ENCODE measurements around the gene CDKL5.

GRCh38 chrX:18545771-18546170, 120.4 kb downstream of the CDKL5 start:
- TF ChIP-seq TARDBP (IDR thresholded peaks at IDR 0.05) (no peak), BHLHE40 (IDR thresholded peaks at IDR 0.05; ENCODE audit: borderline replicate concordance) (no peak), FOXM1 (IDR thresholded peaks at IDR 0.05; ENCODE audit: borderline replicate concordance) (no peak), NFRKB (IDR thresholded peaks at IDR 0.05) (no peak), LEF1 (IDR thresholded peaks at IDR 0.05; ENCODE audit: borderline replicate concordance) (no peak), L3MBTL2 (conservative IDR thresholded peaks at IDR 0.05) (no peak), PKNOX1 (IDR thresholded peaks at IDR 0.05) (no peak), ARNT (IDR thresholded peaks at IDR 0.05) (no peak), ZNF384 (IDR thresholded peaks at IDR 0.05) (no peak), FOXA1 (IDR thresholded peaks at IDR 0.05) (no peak), CTBP1 (IDR thresholded peaks at IDR 0.05; ENCODE audit: borderline replicate concordance) (no peak), SUZ12 (IDR thresholded peaks at IDR 0.05) (no peak), ELF4 (IDR thresholded peaks at IDR 0.05) (no peak)
